HCT116 (cell line): Measurements from ENCODE around the gene ZBTB6. TPM values are rescaled to one million over a fixed set of nuclear protein-coding genes. Genes with fewer than 3 reads are reported as not detected.

ENCODE experiments used
- ATAC-seq: fragments of 200-7000 bp; cut with Tn5 transposase; 2 replicates; pipeline ENCODE4 v1.9.1; 2020; ENCODE audit warnings: mild to moderate bottlenecking, moderate library complexity
- BruUV-seq: library from RNA; stranded (reverse); fragments of 400-500 nt; replicated peaks from 2 replicates; lab custom pipeline; 2021; lab: Mats Ljungman, UMichigan
- CTCF ChIA-PET: fragments of 300-600 bp; sonication (Branson Sonifier 250); formaldehyde crosslinking; loops from one replicate; lab custom pipeline; 2021; ENCODE audit warnings: antibody characterized with exemption; lab: Charles Lee
- POLR2A ChIA-PET: fragments of 300-600, 350-600 bp; sonication (Branson Sonifier 250); formaldehyde crosslinking; loops from one replicate; lab custom pipeline; 2021; ENCODE audit warnings: antibody characterized with exemption; lab: Charles Lee
- RAD21 ChIA-PET, 2 experiments: fragments of 300-600 bp; sonication (Branson Sonifier 250); formaldehyde crosslinking; loops; one replicate each; lab custom pipeline; 2023; ENCODE audit warnings: low total read pairs in 2 of 2; ENCODE audit not compliant: uncharacterized antibody in 2 of 2, unreplicated experiment in 2 of 2, low non-redundant PET in 1 of 2; lab: Charles Lee
- DNase-seq: peaks from one replicate; pipeline ENCODE4 v3.0.0-alpha.2; 2010; ENCODE audit warnings: low read depth, low spot score
- H2AFZ ChIP-seq: fragments of 200-600 bp; shearing (Covaris generic), sonication (generic); 2 replicates; pipeline ENCODE4 v1.6.1; 2017; ENCODE audit warnings: low read depth, mixed run types, mixed read lengths, antibody characterized with exemption, low read length; ENCODE audit not compliant: poor library complexity, severe bottlenecking
- H3K27ac ChIP-seq: 2 replicates; pipeline ENCODE4 v1.5.1; 2012; ENCODE audit warnings: low read depth, low read length
- H3K27me3 ChIP-seq: fragments of 200-600 bp; sonication (generic); 2 replicates; pipeline ENCODE4 v1.6.1; 2016; ENCODE audit warnings: mixed run types, low read length, mixed read lengths; ENCODE audit not compliant: insufficient read depth
- H3K36me3 ChIP-seq, 2 experiments: fragments of 200-500 bp in 1 of 2; fragments of 200-600 bp in 1 of 2; sonication (Bioruptor generic) in 1 of 2; sonication (generic) in 1 of 2; 2 replicates each; pipeline versions ENCODE4 v1.5.1 to v1.6.1; 2014 to 2016; ENCODE audit warnings: low read length in 2 of 2, inconsistent platforms in 1 of 2, mixed read lengths in 1 of 2, mixed run types in 1 of 2; ENCODE audit not compliant: insufficient read depth in 2 of 2, control insufficient read depth in 1 of 2
- H3K4me1 ChIP-seq, 2 experiments: fragments of 200-600 bp in 1 of 2; sonication (generic) in 1 of 2; 2 replicates each; pipeline versions ENCODE4 v1.5.1 to v1.6.1; 2012 to 2017; ENCODE audit warnings: low read length in 2 of 2, inconsistent platforms in 1 of 2, mild to moderate bottlenecking in 1 of 2, mixed read lengths in 1 of 2, mixed run types in 1 of 2, moderate library complexity in 1 of 2; ENCODE audit not compliant: insufficient read depth in 2 of 2, control insufficient read depth in 1 of 2
- H3K4me2 ChIP-seq: fragments of 200-600 bp; sonication (generic); 2 replicates; pipeline ENCODE4 v1.6.1; 2017; ENCODE audit warnings: mixed run types, low read length, mixed read lengths
- H3K4me3 ChIP-seq, 2 experiments: fragments of 200-600 bp in 1 of 2; sonication (generic) in 1 of 2; replicated peaks in 1 of 2; 2 replicates each; pipeline ENCODE4 v1.5.1; 2011 to 2016; ENCODE audit warnings: low read length in 2 of 2, control low read depth in 1 of 2, low read depth in 1 of 2, mild to moderate bottlenecking in 1 of 2, mixed read lengths in 1 of 2, mixed run types in 1 of 2
- H3K79me2 ChIP-seq: fragments of 200-600 bp; sonication (generic); 2 replicates; pipeline ENCODE4 v1.6.1; 2017; ENCODE audit warnings: mild to moderate bottlenecking, mixed run types, low read length, moderate library complexity, mixed read lengths; ENCODE audit not compliant: insufficient read depth
- H3K9ac ChIP-seq: fragments of 200-600 bp; sonication (generic); 2 replicates; pipeline ENCODE4 v1.6.1; 2016; ENCODE audit warnings: low read length, mixed read lengths
- H3K9me2 ChIP-seq: fragments of 200-600 bp; sonication (generic), shearing (Covaris generic); 2 replicates; pipeline ENCODE4 v1.6.1; 2017; ENCODE audit warnings: mixed run types, mild to moderate bottlenecking, moderate library complexity; ENCODE audit not compliant: insufficient read depth
- H3K9me3 ChIP-seq, 2 experiments: fragments of 200-500 bp in 1 of 2; fragments of 200-600 bp in 1 of 2; sonication (Bioruptor generic) in 1 of 2; sonication (generic) in 1 of 2; 2 replicates each; pipeline ENCODE4 v1.6.1; 2014 to 2017; ENCODE audit warnings: low read length in 2 of 2, mixed read lengths in 2 of 2, inconsistent platforms in 1 of 2, low read depth in 1 of 2, mild to moderate bottlenecking in 1 of 2, mixed run types in 1 of 2, moderate library complexity in 1 of 2; ENCODE audit not compliant: control insufficient read depth in 1 of 2, insufficient read depth in 1 of 2
- H4K20me1 ChIP-seq: fragments of 200-600 bp; sonication (generic), shearing (Covaris generic); 2 replicates; pipeline ENCODE4 v1.6.1; 2017; ENCODE audit warnings: mixed run types, mild to moderate bottlenecking, moderate library complexity; ENCODE audit not compliant: insufficient read depth
- CBX3 ChIP-seq: IDR thresholded peaks from 2 replicates; pipeline ENCODE4 v1.6.1; 2012; ENCODE audit warnings: low read depth
- CEBPB ChIP-seq: IDR thresholded peaks from 2 replicates; pipeline ENCODE4 v1.6.1; 2012; ENCODE audit warnings: low read depth
- CTCF ChIP-seq, 3 experiments: fragments of 200-600 bp in 1 of 3; sonication (generic) in 1 of 3; IDR thresholded peaks in 2 of 3; conservative IDR thresholded peaks in 1 of 3; 2 replicates each; pipeline ENCODE4 v1.5.1; 2012 to 2017; ENCODE audit warnings: low read depth in 2 of 3, low read length in 2 of 3, antibody characterized with exemption in 1 of 3, borderline replicate concordance in 1 of 3, control low read depth in 1 of 3, mild to moderate bottlenecking in 1 of 3, mixed read lengths in 1 of 3, mixed run types in 1 of 3, moderate library complexity in 1 of 3; ENCODE audit not compliant: insufficient read depth in 1 of 3
- EGR1 ChIP-seq: IDR thresholded peaks from 2 replicates; pipeline ENCODE4 v1.6.1; 2012; ENCODE audit warnings: low read depth
- ELF1 ChIP-seq: IDR thresholded peaks from 2 replicates; pipeline ENCODE4 v1.6.1; 2012; ENCODE audit warnings: low read depth, borderline replicate concordance
- EZH2 ChIP-seq: fragments of 200-600 bp; sonication (generic); IDR thresholded peaks from 2 replicates; pipeline ENCODE4 v1.6.1; 2017; ENCODE audit warnings: antibody characterized with exemption, mixed run types
- EZH2phosphoT487 ChIP-seq: fragments of 200-600 bp; IDR thresholded peaks from 2 replicates; pipeline ENCODE4 v1.6.1; 2018; ENCODE audit warnings: antibody characterized with exemption, borderline replicate concordance
- FOSL1 ChIP-seq: IDR thresholded peaks from 2 replicates; pipeline ENCODE4 v1.6.1; 2012; ENCODE audit warnings: low read depth
- JUND ChIP-seq: IDR thresholded peaks from 2 replicates; pipeline ENCODE4 v1.6.1; 2012
- POLR2A ChIP-seq: IDR thresholded peaks from 2 replicates; pipeline ENCODE4 v1.7.0; 2011; ENCODE audit warnings: borderline replicate concordance; ENCODE audit not compliant: insufficient read depth, insufficient read length; ENCODE audit errors: extremely low read depth
- POLR2AphosphoS5 ChIP-seq: IDR thresholded peaks from 2 replicates; pipeline ENCODE4 v1.6.1; 2011; ENCODE audit warnings: mild to moderate bottlenecking, low read depth, low read length, moderate library complexity
- RAD21 ChIP-seq: IDR thresholded peaks from 2 replicates; pipeline ENCODE4 v1.6.1; 2012; ENCODE audit warnings: low read depth, mild to moderate bottlenecking
- REST ChIP-seq: IDR thresholded peaks from 2 replicates; pipeline ENCODE4 v1.6.1; 2012; ENCODE audit warnings: low read depth
- SIN3A ChIP-seq: IDR thresholded peaks from 2 replicates; pipeline ENCODE4 v1.6.1; 2012; ENCODE audit warnings: low read depth
- SP1 ChIP-seq: IDR thresholded peaks from 2 replicates; pipeline ENCODE4 v1.6.1; 2012; ENCODE audit warnings: low read depth
- TCF7L2 ChIP-seq: IDR thresholded peaks from 2 replicates; pipeline ENCODE4 v1.7.0; 2011; ENCODE audit warnings: borderline replicate concordance, inconsistent platforms; ENCODE audit not compliant: insufficient read depth, insufficient read length; ENCODE audit errors: extremely low read depth
- YY1 ChIP-seq: IDR thresholded peaks from 2 replicates; pipeline ENCODE4 v1.6.1; 2011; ENCODE audit warnings: low read length, low read depth, moderate library complexity, mild to moderate bottlenecking; ENCODE audit not compliant: insufficient replicate concordance; ENCODE audit errors: extremely low read depth
- ZBTB33 ChIP-seq: IDR thresholded peaks from 2 replicates; pipeline ENCODE4 v1.6.1; 2011; ENCODE audit warnings: mild to moderate bottlenecking, low read length, moderate library complexity; ENCODE audit not compliant: insufficient replicate concordance; ENCODE audit errors: extremely low read depth
- ZFX ChIP-seq: fragments of 450-650 bp; IDR thresholded peaks from 2 replicates; pipeline ENCODE4 v1.6.1; 2017
- intact Hi-C: fragments of 100-400 bp; cut with micrococcal nuclease; formaldehyde crosslinking; loops from 2 replicates; pipeline ENCODE4 v1.10.0; 2022
- total RNA-seq: library from RNA; stranded (reverse); gene quantifications from one replicate; pipeline ENCODE4 v1.2.1, GENCODE V29; 2021; ENCODE audit not compliant: unreplicated experiment

The ZBTB6 gene
- total RNA-seq, 1 experiment from 2014 or later = 12.3 TPM

GRCh38 chr9:122904823-122905710 is 8.1 kb downstream of the ZBTB6 start, which contains the start of gene RC3H2:
TSS of gene RC3H2 (minus strand) at chr9:122905359. CDS start at chr9:122897509, 7,850 bp downstream.
- Histone ChIP-seq H4K20me1 (0 out of 2 replicates have a peak, but pooled peaks cover 6% of the 10 kb centered on the region), H3K79me2 (peaks cover 67% of the 10 kb centered on the region), H3K27me3 (no peaks in the 10 kb centered on the region), H3K4me2 (peak within 1 kb of the TSS; percentile 85), H2AFZ (peak within 1 kb of the TSS; percentile 95), H3K9ac (peak within 1 kb of the TSS; percentile 96), H3K4me1 (peaks cover 0 to 16% of the 10 kb centered on the region in 2 experiments; a peak in 2 of 4 replicates), H3K9me2 (no peaks in the 10 kb centered on the region), H3K36me3 (peaks cover 0 to 2% of the 10 kb centered on the region in 2 experiments; a peak in 1 of 4 replicates), H3K27ac (peak within 1 kb of the TSS; percentile 80), H3K9me3 (no peaks in the 10 kb centered on the region), H3K4me3 (peak within 1 kb of the TSS; percentile 89 to 96)
- intact Hi-C loops = loop anchor here (10.0 kb wide), 1 partner anchor 90 kb away; no protein-coding TSS in a partner anchor
- POLR2A ChIA-PET = interaction anchor here (1.0 to 1.4 kb wide), 4 partner anchors 9 to 38 kb away, joined by 3 to 9 read pairs (median 7); partner anchors contain the start of genes RABGAP1, ZBTB26 and ZBTB6
- RAD21 ChIA-PET = no interaction called here
- DNase-seq (peak; percentile 100), ATAC-seq (peak; percentile 96)
- no TSS peak for BruUV-seq
- CTCF ChIA-PET = no interaction called here
- TF ChIP-seq CTCF (IDR thresholded peaks at IDR 0.05 in 2 of 3, conservative IDR thresholded peaks at IDR 0.05 in 1 of 3; ENCODE audit: borderline replicate concordance in 1 of 3, insufficient read depth in 1 of 3, low read depth in 2 of 3, low read length in 2 of 3) (no peak), EGR1 (peak; percentile 98), CBX3 (0 out of 2 replicates have a peak, but pooled peaks have one; percentile 78), ELF1 (no peak; the same call in 1 of the 2 replicates), SIN3A (peak; percentile 82), EZH2phosphoT487 (no peak), JUND (no peak), REST (no peak), EZH2 (no peak), POLR2AphosphoS5 (peak; percentile 95), FOSL1 (no peak), SP1 (peak; percentile 75; the same call in 1 of the 2 replicates), POLR2A (peak; percentile 85), RAD21 (no peak), ZFX (peak; percentile 96), CEBPB (peak; percentile 93), TCF7L2 (peak; percentile 60), ZBTB33 (peak; percentile 99), YY1 (peak; percentile 40)
